ENCODE measurements around the gene CRTC3.

DNA sequence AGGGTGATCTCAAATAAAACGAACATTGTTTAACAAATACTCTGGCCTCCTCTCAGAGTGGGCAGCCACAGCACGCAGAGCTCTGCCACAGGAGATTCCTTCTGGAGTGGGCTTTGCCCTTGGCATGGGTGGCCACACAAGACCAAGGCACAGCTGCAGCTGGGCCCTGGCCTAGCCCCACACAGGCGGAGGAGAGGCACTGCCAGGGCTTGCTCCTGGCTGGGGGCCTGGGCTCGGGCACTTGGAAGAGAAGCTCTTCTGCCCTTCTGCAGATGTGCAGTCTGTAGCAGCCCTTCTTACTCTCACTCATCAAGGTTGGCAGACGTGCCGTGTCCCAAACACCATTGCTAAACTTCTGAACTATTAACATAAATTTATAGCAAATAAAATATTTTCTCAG, 67.2 kb downstream of the CRTC3 start:
- TF ChIP-seq, protein P1, sequence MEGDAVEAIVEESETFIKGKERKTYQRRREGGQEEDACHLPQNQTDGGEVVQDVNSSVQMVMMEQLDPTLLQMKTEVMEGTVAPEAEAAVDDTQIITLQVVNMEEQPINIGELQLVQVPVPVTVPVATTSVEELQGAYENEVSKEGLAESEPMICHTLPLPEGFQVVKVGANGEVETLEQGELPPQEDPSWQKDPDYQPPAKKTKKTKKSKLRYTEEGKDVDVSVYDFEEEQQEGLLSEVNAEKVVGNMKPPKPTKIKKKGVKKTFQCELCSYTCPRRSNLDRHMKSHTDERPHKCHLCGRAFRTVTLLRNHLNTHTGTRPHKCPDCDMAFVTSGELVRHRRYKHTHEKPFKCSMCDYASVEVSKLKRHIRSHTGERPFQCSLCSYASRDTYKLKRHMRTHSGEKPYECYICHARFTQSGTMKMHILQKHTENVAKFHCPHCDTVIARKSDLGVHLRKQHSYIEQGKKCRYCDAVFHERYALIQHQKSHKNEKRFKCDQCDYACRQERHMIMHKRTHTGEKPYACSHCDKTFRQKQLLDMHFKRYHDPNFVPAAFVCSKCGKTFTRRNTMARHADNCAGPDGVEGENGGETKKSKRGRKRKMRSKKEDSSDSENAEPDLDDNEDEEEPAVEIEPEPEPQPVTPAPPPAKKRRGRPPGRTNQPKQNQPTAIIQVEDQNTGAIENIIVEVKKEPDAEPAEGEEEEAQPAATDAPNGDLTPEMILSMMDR (conservative IDR thresholded peaks at IDR 0.05; ENCODE audit: low read depth, low read length): no peak
- no peak for TF ChIP-seq RAD21 (IDR thresholded peaks at IDR 0.05; ENCODE audit: low read length)
- no peak for TF ChIP-seq POLR2A (IDR thresholded peaks at IDR 0.05; ENCODE audit: low read depth, low read length)
- TF ChIP-seq MAZ (IDR thresholded peaks at IDR 0.05; ENCODE audit: borderline replicate concordance, low read depth, low read length): no peak
- no peak for TF ChIP-seq CEBPB (IDR thresholded peaks at IDR 0.05; ENCODE audit: low read depth, low read length)
- no peak for TF ChIP-seq MXI1 (IDR thresholded peaks at IDR 0.05; ENCODE audit: borderline replicate concordance, low read depth, low read length)
- TF ChIP-seq FOS (IDR thresholded peaks at IDR 0.05; ENCODE audit: low read depth, low read length): no peak
- no peak for TF ChIP-seq ELK1 (IDR thresholded peaks at IDR 0.05; ENCODE audit: borderline replicate concordance, low read depth, low read length)
- TF ChIP-seq BHLHE40 (IDR thresholded peaks at IDR 0.05; ENCODE audit: low read depth, low read length): no peak
- TF ChIP-seq RFX5 (IDR thresholded peaks at IDR 0.05; ENCODE audit: low read depth, low read length): no peak
- TF ChIP-seq CHD1 (IDR thresholded peaks at IDR 0.05; ENCODE audit: low read depth, low read length): no peak
